H1 (cell line): ENCODE data around the gene FAM193B. TPM values are rescaled to one million over a fixed set of nuclear protein-coding genes. Genes with fewer than 3 reads are reported as not detected.

ENCODE experiments used
- CTCF ChIA-PET: fragments of 300-600 bp; sonication (Branson Sonifier 250); formaldehyde crosslinking; loops from one replicate; lab custom pipeline; 2021; ENCODE audit not compliant: partially characterized antibody; lab: Charles Lee
- POLR2A ChIA-PET: fragments of 300-600 bp; sonication (Branson Sonifier 250); formaldehyde crosslinking; loops from one replicate; lab custom pipeline; 2021; ENCODE audit warnings: inconsistent platforms; ENCODE audit not compliant: partially characterized antibody; lab: Charles Lee
- DNase-seq, 2 experiments: peaks; one replicate each; pipeline versions ENCODE4 v3.0.0 to v3.0.0-alpha.2; 2010 to 2022; ENCODE audit warnings: low spot score in 2 of 2, low read depth in 1 of 2, mixed read lengths in 1 of 2
- FAIRE-seq: peaks from 2 replicates; lab custom pipeline; 2011; peaks lifted over from hg19 to GRCh38; lab: Jason Lieb, UNC
- H2AFZ ChIP-seq: 2 replicates; pipeline ENCODE4 v1.8.1; 2012; ENCODE audit warnings: low read length, inconsistent platforms
- H2AK5ac ChIP-seq: 2 replicates; pipeline ENCODE4 v1.6.1; 2013; ENCODE audit warnings: low read depth, low read length
- H2BK120ac ChIP-seq: replicated peaks from 2 replicates; pipeline ENCODE3; 2013; ENCODE audit warnings: low read depth, low read length, inconsistent platforms
- H2BK12ac ChIP-seq: 2 replicates; pipeline ENCODE4 v1.6.1; 2013; ENCODE audit warnings: low read depth, low read length
- H2BK15ac ChIP-seq: 2 replicates; pipeline ENCODE4 v1.6.1; 2013; ENCODE audit warnings: low read length
- H2BK20ac ChIP-seq: 2 replicates; pipeline ENCODE4 v1.6.1; 2013; ENCODE audit warnings: low read length
- H2BK5ac ChIP-seq: 2 replicates; pipeline ENCODE4 v1.6.1; 2013; ENCODE audit warnings: low read depth, low read length
- H3K14ac ChIP-seq: 2 replicates; pipeline ENCODE4 v1.6.1; 2013; ENCODE audit warnings: inconsistent platforms; ENCODE audit not compliant: insufficient read length
- H3K18ac ChIP-seq: 2 replicates; pipeline ENCODE4 v1.6.1; 2013; ENCODE audit warnings: low read length; ENCODE audit errors: extremely low read depth
- H3K23ac ChIP-seq: 2 replicates; pipeline ENCODE4 v1.6.1; 2013; ENCODE audit warnings: inconsistent platforms; ENCODE audit not compliant: insufficient read length
- H3K23me2 ChIP-seq: 2 replicates; pipeline ENCODE4 v1.6.1; 2013; ENCODE audit warnings: low read depth, low read length
- H3K27ac ChIP-seq: 2 replicates; pipeline ENCODE4 v1.6.1; 2011; ENCODE audit warnings: low read depth, low read length, inconsistent platforms
- H3K27me3 ChIP-seq, 4 experiments: replicated peaks in 1 of 4; 1 replicate in 1 of 4; 2 replicates in 3 of 4; pipeline versions ENCODE4 v1.6.1 to v1.8.1; 2011 to 2013; ENCODE audit warnings: low read length in 3 of 4, mild to moderate bottlenecking in 3 of 4, inconsistent platforms in 2 of 4, mixed read lengths in 2 of 4, moderate library complexity in 1 of 4; ENCODE audit not compliant: control insufficient read depth in 3 of 4, insufficient read depth in 3 of 4; ENCODE audit errors: extremely low read depth in 1 of 4
- H3K36me3 ChIP-seq, 4 experiments: 2 replicates each; pipeline versions ENCODE4 v1.6.1 to v1.8.1; 2011 to 2013; ENCODE audit warnings: mild to moderate bottlenecking in 4 of 4, low read length in 3 of 4, moderate library complexity in 2 of 4, control low read depth in 1 of 4, inconsistent platforms in 1 of 4; ENCODE audit not compliant: insufficient read depth in 4 of 4, control insufficient read depth in 2 of 4
- H3K4ac ChIP-seq: replicated peaks from 2 replicates; pipeline ENCODE3; 2013; ENCODE audit warnings: low read length, low read depth, mixed read lengths, inconsistent platforms; ENCODE audit not compliant: insufficient read length
- H3K4me1 ChIP-seq, 4 experiments: replicated peaks in 1 of 4; 1 replicate in 1 of 4; 2 replicates in 3 of 4; pipeline versions ENCODE4 v1.6.1 to v1.8.1; 2011 to 2013; ENCODE audit warnings: low read length in 3 of 4, inconsistent platforms in 2 of 4, mixed read lengths in 1 of 4; ENCODE audit not compliant: insufficient read depth in 4 of 4, control insufficient read depth in 3 of 4
- H3K4me2 ChIP-seq, 2 experiments: 2 replicates each; pipeline versions ENCODE4 v1.6.1 to v1.8.1; 2011 to 2013; ENCODE audit warnings: low read depth in 2 of 2, low read length in 2 of 2, control low read depth in 1 of 2, inconsistent platforms in 1 of 2, mild to moderate bottlenecking in 1 of 2; ENCODE audit not compliant: insufficient read depth in 1 of 2
- H3K4me3 ChIP-seq, 4 experiments: fragments of 200-600, 300-600 bp in 1 of 4; sonication (generic), shearing (Covaris generic), sonication (Bioruptor Twin) in 1 of 4; 2 replicates each; pipeline versions ENCODE4 v1.5.1 to v1.8.1; 2011 to 2016; ENCODE audit warnings: low read length in 4 of 4, low read depth in 3 of 4, control low read depth in 2 of 4, inconsistent platforms in 2 of 4, mild to moderate bottlenecking in 2 of 4, mixed read lengths in 1 of 4, moderate library complexity in 1 of 4; ENCODE audit not compliant: insufficient read depth in 2 of 4; ENCODE audit errors: extremely low read depth in 1 of 4
- H3K56ac ChIP-seq: replicated peaks from 2 replicates; pipeline ENCODE3; 2013; ENCODE audit warnings: low read depth, mild to moderate bottlenecking, mixed read lengths, low read length, inconsistent platforms; ENCODE audit not compliant: insufficient read length
- H3K79me1 ChIP-seq: 2 replicates; pipeline ENCODE4 v1.6.1; 2013; ENCODE audit warnings: low read depth, low read length, control low read depth
- H3K79me2 ChIP-seq, 2 experiments: 2 replicates each; pipeline versions ENCODE4 v1.6.1 to v1.8.1; 2012 to 2013; ENCODE audit warnings: low read length in 2 of 2, mild to moderate bottlenecking in 2 of 2, inconsistent platforms in 1 of 2; ENCODE audit not compliant: insufficient read depth in 2 of 2, control insufficient read depth in 1 of 2
- H3K9ac ChIP-seq, 4 experiments: replicated peaks in 1 of 4; 1 replicate in 1 of 4; 2 replicates in 3 of 4; pipeline versions ENCODE4 v1.6.1 to v1.8.1; 2011 to 2013; ENCODE audit warnings: low read depth in 3 of 4, low read length in 3 of 4, control low read depth in 2 of 4, mild to moderate bottlenecking in 2 of 4, moderate library complexity in 2 of 4, inconsistent platforms in 1 of 4; ENCODE audit errors: extremely low read depth in 1 of 4
- H3K9me3 ChIP-seq, 2 experiments: 2 replicates each; pipeline versions ENCODE4 v1.6.1 to v1.8.1; 2012 to 2013; ENCODE audit warnings: mild to moderate bottlenecking in 2 of 2, moderate library complexity in 2 of 2, control low read depth in 1 of 2, inconsistent platforms in 1 of 2, low read depth in 1 of 2, low read length in 1 of 2, mixed read lengths in 1 of 2; ENCODE audit not compliant: insufficient read depth in 2 of 2
- H4K20me1 ChIP-seq, 2 experiments: replicated peaks in 1 of 2; 2 replicates each; pipeline versions ENCODE3 to v1.8.1; 2011 to 2013; ENCODE audit warnings: inconsistent platforms in 2 of 2, low read length in 2 of 2, mild to moderate bottlenecking in 1 of 2; ENCODE audit not compliant: insufficient read depth in 2 of 2, control insufficient read depth in 1 of 2
- H4K5ac ChIP-seq: 2 replicates; pipeline ENCODE4 v1.6.1; 2013; ENCODE audit warnings: low read length, low read depth, mixed read lengths, inconsistent platforms; ENCODE audit not compliant: insufficient read length
- H4K8ac ChIP-seq: 2 replicates; pipeline ENCODE4 v1.8.0; 2013; ENCODE audit warnings: mild to moderate bottlenecking, moderate library complexity, low read length, inconsistent platforms; ENCODE audit not compliant: insufficient read depth; ENCODE audit errors: extremely low read depth
- H4K91ac ChIP-seq: replicated peaks from 2 replicates; pipeline ENCODE3; 2013; ENCODE audit warnings: low read length, mixed read lengths, inconsistent platforms; ENCODE audit not compliant: insufficient read length
- ATF3 ChIP-seq: IDR thresholded peaks from 2 replicates; pipeline ENCODE4 v1.6.1; 2011; ENCODE audit warnings: low read depth, mild to moderate bottlenecking, low read length; ENCODE audit not compliant: insufficient read depth
- NANOG ChIP-seq: IDR thresholded peaks from 2 replicates; pipeline ENCODE4 v1.6.1; 2011; ENCODE audit warnings: low read length, low read depth, mild to moderate bottlenecking, inconsistent platforms; ENCODE audit not compliant: insufficient read depth, poor library complexity, severe bottlenecking
- SUZ12 ChIP-seq: fragments of 200-600 bp; sonication (generic); IDR thresholded peaks from 2 replicates; pipeline ENCODE4 v1.6.1; 2012; ENCODE audit warnings: mild to moderate bottlenecking, inconsistent platforms, low read length, moderate library complexity, mixed read lengths
- WGBS, 2 experiments: shearing (Covaris generic) in 1 of 2; methylation state at CpG; one replicate each; pipeline versions ENCODE4 v1.1.6 to v1.1.7; 2013 to 2015; ENCODE audit warnings: low lambda C conversion rate in 2 of 2, mixed read lengths in 2 of 2, inconsistent platforms in 1 of 2, low coverage in 1 of 2, missing lambda C conversion rate in 1 of 2; ENCODE audit not compliant: insufficient replicate concordance in 2 of 2, insufficient coverage in 1 of 2, insufficient read length in 1 of 2; ENCODE audit errors: extremely low coverage in 1 of 2, missing lambda C conversion rate in 1 of 2; 5-methylcytosine and 5-hydroxymethylcytosine counted together
- polyA plus RNA-seq, 7 experiments: library from polyadenylated mRNA; depleted of rRNA in 3 of 7; stranded (reverse) in 5 of 7; unstranded in 2 of 7; fragments of >200 nt in 5 of 7; fragments of 200-250 nt in 2 of 7; gene quantifications; 1 replicate in 5 of 7; 2 replicates in 1 of 7; 4 replicates in 1 of 7; pipeline versions ENCODE4 v1.2.1 to v1.2.3, GENCODE V29; 2011 to 2013; ENCODE audit warnings: missing spikeins in 2 of 7, mixed read lengths in 2 of 7
- total RNA-seq: library from RNA; stranded (reverse); fragmentation: NEBNext Ultra II Directional; extraction: Animal tissue kit (Norgen Biotek cat#: 25700); gene quantifications from 2 replicates; pipeline ENCODE4 v1.2.1, GENCODE V29; 2021

The FAM193B gene
- total and polyA plus RNA-seq, 2 of the 8 experiments (the other 6 are each of a cell fraction or from before 2014, with no cell fraction given): 49.9 to 69.8 TPM

DNA sequence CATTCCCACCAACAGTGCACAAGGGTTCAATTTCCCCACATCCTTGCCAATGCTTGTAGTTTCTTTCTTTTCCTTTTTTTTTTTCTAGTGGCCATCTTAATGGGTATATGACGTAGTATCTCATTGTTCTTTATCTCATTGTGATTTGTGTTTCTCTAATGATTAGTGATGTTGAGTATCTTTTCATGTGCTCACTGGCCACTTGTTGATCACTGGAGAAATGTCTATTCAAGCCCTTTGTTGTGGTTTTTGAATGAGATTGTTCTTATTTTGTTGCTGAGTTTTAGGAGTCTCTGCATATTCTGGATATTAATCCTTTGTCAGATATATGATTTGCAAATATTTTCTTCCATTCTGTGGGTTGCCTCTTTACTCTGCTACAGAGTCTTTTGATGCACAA, 36.0 kb upstream of the FAM193B start:
- H3K27me3 ChIP-seq: peaks cover 0 to 2% (median 0%) of the 10 kb centered on the region in 4 experiments; a peak in 1 of 7 replicates
- FAIRE-seq: no peak

More for the DNA sequence above, 36.0 kb upstream of the FAM193B start:
- no peak overlapping the region for H3K4me3 ChIP-seq
- H3K36me3 ChIP-seq: peaks cover 11 to 21% (median 18%) of the 10 kb centered on the region in 4 experiments; a peak in 6 of 8 replicates
- H3K79me1 ChIP-seq: no peaks in the 10 kb centered on the region; the same call in 1 of the 2 replicates
- TF ChIP-seq SUZ12: no peak
- TF ChIP-seq ATF3: no peak
- TF ChIP-seq NANOG: no peak
- TF ChIP-seq, all 59 proteins: peak for 0
- no peak for DNase-seq
- H2BK20ac ChIP-seq: no peak overlapping the region
- 91% methylated on average over 1 of the region's 1 CpG; no CpG with 5 or more reads in 1 of the 2 experiments for WGBS, 2 experiments
- no peak overlapping the region for H3K23ac ChIP-seq
- H3K27ac ChIP-seq: no peak overlapping the region
- no peak overlapping the region for H2AFZ ChIP-seq
- no peak overlapping the region for H2BK12ac ChIP-seq
- no peaks in the 10 kb centered on the region for H3K9me3 ChIP-seq
- peaks cover 2% of the 10 kb centered on the region; the same call in 1 of the 2 replicates for H3K23me2 ChIP-seq
- CTCF ChIA-PET: no interaction called here
- POLR2A ChIA-PET: no interaction called here
- peaks cover 2 to 4% of the 10 kb centered on the region in 2 experiments for H4K20me1 ChIP-seq
- H2BK120ac ChIP-seq: no peak overlapping the region
- no peak overlapping the region for H2AK5ac ChIP-seq
- no peak overlapping the region for H2BK5ac ChIP-seq
- no peak overlapping the region for H4K5ac ChIP-seq
- H3K18ac ChIP-seq: no peak overlapping the region
- no peak overlapping the region for H3K4ac ChIP-seq
- H3K56ac ChIP-seq: no peak overlapping the region
- no peak overlapping the region for H2BK15ac ChIP-seq
- no peak overlapping the region for H4K91ac ChIP-seq
- H3K79me2 ChIP-seq: peaks cover 0 to 4% of the 10 kb centered on the region in 2 experiments; a peak in 1 of 4 replicates
- H3K14ac ChIP-seq: no peak overlapping the region
- H3K9ac ChIP-seq: no peak overlapping the region
- H3K4me2 ChIP-seq: no peak overlapping the region
- H3K4me1 ChIP-seq: no peaks in the 10 kb centered on the region
- no peak overlapping the region for H4K8ac ChIP-seq
